VCaP (cell line): ENCODE results near the gene CASQ1.

ENCODE experiments used
- H3K27ac ChIP-seq: fragments of 450-650 bp; 2 replicates; pipeline ENCODE4 v1.5.1; 2017
- TF ChIP-seq, protein P1 (sequence below): fragments of 450-650 bp; conservative IDR thresholded peaks from 2 replicates; pipeline ENCODE4 v1.5.1; 2017; ENCODE audit warnings: mild to moderate bottlenecking, moderate library complexity

The CASQ1 gene

DNA sequence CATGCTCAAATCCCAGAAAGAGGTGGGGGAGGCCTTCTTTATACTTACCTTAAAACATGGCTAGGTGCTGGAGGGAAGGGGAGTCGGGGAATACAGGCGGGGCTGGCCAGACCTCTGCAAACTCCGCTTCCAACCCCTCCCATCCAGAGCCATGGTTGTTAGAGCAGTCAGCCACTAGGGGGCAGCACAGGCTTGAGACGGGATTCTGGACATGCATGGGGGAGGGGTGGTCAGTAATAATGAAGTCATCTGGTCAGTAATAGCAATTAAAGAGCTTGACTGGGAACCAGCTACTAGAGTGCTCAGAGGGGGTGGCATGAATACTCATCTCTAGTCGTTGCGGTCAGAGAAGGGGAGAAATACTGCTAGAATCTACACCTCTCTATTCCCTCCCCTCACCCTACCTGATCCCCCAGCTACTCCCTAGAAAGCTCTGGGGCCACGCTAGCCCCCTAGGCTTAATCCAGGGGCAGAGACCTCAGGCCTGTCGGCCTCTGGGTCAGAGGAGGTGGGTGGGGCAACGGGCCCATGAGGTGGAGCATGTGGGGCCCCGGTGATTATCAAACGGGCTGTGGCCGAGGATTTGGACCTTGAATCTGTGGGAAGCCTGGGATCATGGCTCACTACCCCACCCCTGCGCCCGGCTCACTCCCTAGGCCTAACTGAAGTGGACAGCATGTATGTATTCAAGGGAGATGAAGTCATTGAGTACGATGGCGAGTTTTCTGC is 2.9 kb downstream of the CASQ1 start:
- H3K27ac ChIP-seq: no peak overlapping the region; the same call in 1 of the 2 replicates
- TF ChIP-seq, protein P1, sequence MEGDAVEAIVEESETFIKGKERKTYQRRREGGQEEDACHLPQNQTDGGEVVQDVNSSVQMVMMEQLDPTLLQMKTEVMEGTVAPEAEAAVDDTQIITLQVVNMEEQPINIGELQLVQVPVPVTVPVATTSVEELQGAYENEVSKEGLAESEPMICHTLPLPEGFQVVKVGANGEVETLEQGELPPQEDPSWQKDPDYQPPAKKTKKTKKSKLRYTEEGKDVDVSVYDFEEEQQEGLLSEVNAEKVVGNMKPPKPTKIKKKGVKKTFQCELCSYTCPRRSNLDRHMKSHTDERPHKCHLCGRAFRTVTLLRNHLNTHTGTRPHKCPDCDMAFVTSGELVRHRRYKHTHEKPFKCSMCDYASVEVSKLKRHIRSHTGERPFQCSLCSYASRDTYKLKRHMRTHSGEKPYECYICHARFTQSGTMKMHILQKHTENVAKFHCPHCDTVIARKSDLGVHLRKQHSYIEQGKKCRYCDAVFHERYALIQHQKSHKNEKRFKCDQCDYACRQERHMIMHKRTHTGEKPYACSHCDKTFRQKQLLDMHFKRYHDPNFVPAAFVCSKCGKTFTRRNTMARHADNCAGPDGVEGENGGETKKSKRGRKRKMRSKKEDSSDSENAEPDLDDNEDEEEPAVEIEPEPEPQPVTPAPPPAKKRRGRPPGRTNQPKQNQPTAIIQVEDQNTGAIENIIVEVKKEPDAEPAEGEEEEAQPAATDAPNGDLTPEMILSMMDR: peak; percentile 94

DNA sequence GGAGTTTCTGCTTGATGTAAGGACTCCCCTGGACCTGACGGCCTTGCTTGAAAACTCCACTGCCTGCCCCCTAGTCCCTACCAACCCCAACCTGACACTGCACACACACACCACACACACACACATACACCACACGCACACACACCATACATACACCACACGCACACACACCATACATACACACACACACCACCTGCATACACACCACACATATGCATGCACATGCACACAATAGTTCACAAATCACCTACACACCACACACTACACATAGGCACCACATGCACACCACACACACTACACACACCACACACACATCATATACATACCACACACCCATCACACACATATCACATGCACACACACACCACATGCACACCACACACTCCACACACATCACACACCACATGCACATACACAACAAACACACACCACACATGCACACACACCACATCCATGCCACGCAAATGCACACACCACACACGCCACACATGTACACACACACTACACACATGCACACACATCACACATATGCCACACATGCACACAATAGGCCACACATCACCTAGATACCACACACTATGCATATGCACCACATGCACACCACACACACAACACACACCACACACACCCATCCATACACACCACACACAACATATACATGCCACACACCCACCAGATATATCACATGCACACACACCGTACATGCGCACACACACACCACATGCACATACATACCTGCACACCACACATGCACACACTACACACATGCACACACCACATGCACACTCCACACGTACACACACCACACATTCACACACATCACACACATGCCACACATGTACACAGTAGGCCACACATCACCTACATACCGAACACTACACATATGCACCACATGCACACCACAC is 3.7 kb downstream of the CASQ1 start:
- TF ChIP-seq, protein P1: no peak
- H3K27ac ChIP-seq: no peak overlapping the region

DNA sequence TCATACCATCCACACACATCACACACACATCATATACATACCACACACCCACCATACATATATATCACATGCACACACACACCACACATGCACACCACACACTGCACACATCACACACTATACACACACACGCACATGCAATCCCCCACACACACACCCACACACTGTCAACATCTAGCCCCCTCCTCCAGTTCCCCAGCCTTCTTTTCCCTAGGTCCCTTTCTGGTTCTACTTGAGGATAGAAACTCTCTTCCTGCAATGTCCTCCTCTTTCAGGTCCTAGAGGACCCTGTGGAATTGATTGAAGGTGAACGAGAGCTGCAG is 4.3 kb downstream of the CASQ1 start:
- H3K27ac ChIP-seq: no peak overlapping the region
- TF ChIP-seq, protein P1: no peak

DNA sequence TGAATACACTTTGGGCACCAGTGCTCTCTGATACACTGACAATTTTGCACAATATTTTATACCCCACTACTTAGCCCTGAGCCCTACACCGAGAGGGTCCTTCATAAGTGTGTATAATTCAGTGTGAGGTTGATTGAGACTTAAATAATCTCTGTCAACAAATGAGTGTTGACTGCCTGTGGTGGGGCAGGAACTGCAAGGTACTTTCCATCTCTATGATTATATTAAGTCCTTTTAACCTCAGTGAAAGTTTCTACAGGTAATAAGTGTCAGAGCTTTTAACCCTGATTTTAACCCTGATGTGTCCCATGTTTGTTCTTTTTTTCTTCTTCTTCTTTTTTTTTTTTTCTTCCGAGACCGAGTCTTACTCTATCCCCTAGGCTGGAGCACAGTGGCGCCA is 5.8 kb downstream of the CASQ1 start:
- TF ChIP-seq, protein P1: no peak
- H3K27ac ChIP-seq: no peak overlapping the region

DNA sequence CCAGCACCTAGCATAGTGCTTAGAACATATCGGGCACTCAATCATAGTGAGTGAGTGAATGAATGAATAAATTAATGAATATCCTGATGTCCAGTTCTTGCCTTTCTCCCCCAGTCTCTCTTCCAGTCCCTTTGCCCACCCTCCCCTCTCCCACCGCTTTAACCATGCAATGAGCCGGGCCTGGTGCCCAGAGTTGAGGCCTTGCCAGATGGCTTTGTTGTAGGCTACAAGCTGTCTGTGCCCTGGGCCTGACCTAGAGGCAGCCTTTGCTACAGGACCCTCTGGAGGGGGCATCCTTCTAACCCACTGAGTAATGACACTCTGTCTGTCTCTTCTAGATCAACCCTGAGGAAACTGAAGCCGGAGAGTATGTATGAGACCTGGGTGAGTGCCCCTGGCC is 6.9 kb downstream of the CASQ1 start:
- TF ChIP-seq, protein P1: no peak
- no peak overlapping the region for H3K27ac ChIP-seq

DNA sequence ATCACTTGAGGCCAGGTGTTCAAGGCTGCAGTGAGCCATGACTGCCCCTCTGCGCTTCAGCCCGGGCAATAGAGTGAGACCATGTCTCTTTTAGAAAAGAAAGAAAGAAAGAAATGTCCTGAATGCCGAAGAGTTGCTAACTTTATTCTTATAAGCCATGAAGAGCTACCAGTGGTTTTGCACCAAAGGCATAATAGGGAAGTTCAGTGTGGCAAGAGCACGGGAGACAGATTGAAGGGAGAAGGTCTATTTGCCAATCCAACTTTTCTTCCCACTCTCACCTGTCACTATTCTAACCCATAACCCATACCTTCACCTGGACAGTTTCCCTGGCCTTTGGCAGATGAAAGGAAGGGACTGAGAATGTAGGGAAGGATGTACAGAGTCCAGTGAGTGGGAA is 10.4 kb downstream of the CASQ1 start:
- H3K27ac ChIP-seq: no peak overlapping the region
- TF ChIP-seq, protein P1: no peak

DNA sequence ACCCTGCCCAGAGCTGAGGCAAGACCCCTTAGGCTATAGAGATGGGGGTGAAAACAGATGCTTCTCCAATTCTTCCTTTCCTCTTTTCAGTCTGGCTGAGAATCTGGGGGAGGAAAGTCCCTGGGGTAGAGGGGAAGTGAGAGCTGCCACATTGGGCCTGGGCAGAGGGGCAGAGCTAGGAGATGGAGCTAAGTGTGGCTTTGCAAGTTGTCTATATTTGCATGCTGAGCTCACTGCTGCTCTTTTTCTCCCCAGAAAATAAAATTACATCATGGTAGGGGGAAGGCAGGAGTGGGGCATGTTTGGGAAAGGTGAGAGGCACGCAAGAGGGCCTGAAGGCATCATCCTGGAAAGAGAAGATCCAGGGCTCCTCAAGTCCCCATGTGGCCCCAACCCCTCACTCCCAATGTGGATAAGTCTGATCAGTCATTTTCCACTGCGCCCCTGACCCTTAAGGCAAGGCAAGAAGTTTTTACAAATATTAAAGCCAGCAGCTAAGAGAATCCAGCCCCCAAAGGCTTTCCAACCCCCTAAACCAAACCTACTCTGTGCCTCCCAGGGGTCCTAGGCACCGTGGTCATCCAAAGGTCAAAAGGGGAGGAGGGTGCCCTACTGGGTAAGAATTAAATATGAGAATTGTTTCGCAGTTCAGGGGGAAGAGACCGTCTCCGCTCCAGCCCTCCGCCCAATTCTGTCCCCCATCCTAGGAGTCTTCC is 14.3 kb downstream of the CASQ1 start:
- TF ChIP-seq, protein P1: no peak

More for the DNA sequence above, 14.3 kb downstream of the CASQ1 start:
- peak overlapping the region; percentile 86 for H3K27ac ChIP-seq
